ENCODE results near the gene MYO16.

DNA sequence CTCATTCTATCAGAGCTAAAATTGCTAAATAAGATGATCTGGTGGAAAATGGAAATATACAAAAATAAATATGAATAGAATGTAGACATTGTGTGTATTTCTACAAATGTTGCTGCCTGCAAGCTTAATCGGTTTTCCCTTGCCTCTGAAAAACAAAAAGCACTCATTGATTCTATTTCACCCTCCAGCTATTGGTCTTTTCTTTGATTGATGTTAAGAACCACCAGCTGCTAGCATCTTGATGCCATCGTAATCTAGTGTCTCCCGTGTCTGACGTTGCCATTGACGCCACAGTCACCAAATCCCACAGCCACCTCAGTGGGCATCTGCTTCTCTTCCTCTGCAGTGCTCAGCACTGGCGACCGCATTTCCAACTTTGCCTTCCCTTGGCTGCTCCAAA lies 461.8 kb downstream of the MYO16 start:
- TF ChIP-seq, protein P1, sequence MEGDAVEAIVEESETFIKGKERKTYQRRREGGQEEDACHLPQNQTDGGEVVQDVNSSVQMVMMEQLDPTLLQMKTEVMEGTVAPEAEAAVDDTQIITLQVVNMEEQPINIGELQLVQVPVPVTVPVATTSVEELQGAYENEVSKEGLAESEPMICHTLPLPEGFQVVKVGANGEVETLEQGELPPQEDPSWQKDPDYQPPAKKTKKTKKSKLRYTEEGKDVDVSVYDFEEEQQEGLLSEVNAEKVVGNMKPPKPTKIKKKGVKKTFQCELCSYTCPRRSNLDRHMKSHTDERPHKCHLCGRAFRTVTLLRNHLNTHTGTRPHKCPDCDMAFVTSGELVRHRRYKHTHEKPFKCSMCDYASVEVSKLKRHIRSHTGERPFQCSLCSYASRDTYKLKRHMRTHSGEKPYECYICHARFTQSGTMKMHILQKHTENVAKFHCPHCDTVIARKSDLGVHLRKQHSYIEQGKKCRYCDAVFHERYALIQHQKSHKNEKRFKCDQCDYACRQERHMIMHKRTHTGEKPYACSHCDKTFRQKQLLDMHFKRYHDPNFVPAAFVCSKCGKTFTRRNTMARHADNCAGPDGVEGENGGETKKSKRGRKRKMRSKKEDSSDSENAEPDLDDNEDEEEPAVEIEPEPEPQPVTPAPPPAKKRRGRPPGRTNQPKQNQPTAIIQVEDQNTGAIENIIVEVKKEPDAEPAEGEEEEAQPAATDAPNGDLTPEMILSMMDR (IDR thresholded peaks at IDR 0.05) = no peak
- TF ChIP-seq POLR2A (IDR thresholded peaks at IDR 0.05) = no peak

Measured in breast epithelium (tissue), 3 donors.